ENCODE data around the gene FAM174B. TPM values are rescaled to one million over a fixed set of nuclear protein-coding genes. Genes with fewer than 3 reads are reported as not detected.

Gene FAM174B
- total and polyA plus RNA-seq, 2 experiments from 2014 or later = 15.0 to 21.8 TPM

GRCh38 chr15:92672102-92672501 is 16.5 kb upstream of the FAM174B start:
- Mint-ChIP-seq H3K27me3 (ENCODE audit: insufficient read depth, low read depth, poor library complexity) (peaks cover 9% of the 10 kb centered on the region), H3K9me3 (no peaks in the 10 kb centered on the region; the same call in 2 of the 3 replicates), H3K36me3 (ENCODE audit: low read depth) (no peaks in the 10 kb centered on the region), H3K4me1 (peaks cover 25% of the 10 kb centered on the region), H3K4me3 (no peak overlapping the region), H3K27ac (no peak overlapping the region)
- no peaks in the 10 kb centered on the region for H3K36me3 ChIP-seq (ENCODE audit: insufficient read depth)
- no peaks in the 10 kb centered on the region for H3K79me2 ChIP-seq (replicated peaks; ENCODE audit: insufficient read depth)
- ATAC-seq (no peak), DNase-seq (ENCODE audit: low spot score) (no peak)
- no peaks in the 10 kb centered on the region for H4K20me1 ChIP-seq (replicated peaks; ENCODE audit: insufficient read depth)
- no peak overlapping the region for H3K27ac ChIP-seq (ENCODE audit: low read depth)
- H3F3A ChIP-seq (replicated peaks; ENCODE audit: low read depth) = no peaks in the 10 kb centered on the region
- no peak overlapping the region for H3K4me2 ChIP-seq
- H3K27me3 ChIP-seq (ENCODE audit: insufficient read depth) = no peaks in the 10 kb centered on the region
- TF ChIP-seq CTCF (conservative IDR thresholded peaks at IDR 0.05; ENCODE audit: low read depth in 2 of 2) = no peak
- TF ChIP-seq ZNF331 (CRISPR knock-in tag; IDR thresholded peaks at IDR 0.05; ENCODE audit: low read depth) = no peak
- no peak for TF ChIP-seq CREB1 (CRISPR knock-in tag; IDR thresholded peaks at IDR 0.05; ENCODE audit: low read depth)
- TF ChIP-seq POLR2AphosphoS5 (IDR thresholded peaks at IDR 0.05; ENCODE audit: low read depth) = no peak
- no peak for TF ChIP-seq ZNF462 (CRISPR knock-in tag; IDR thresholded peaks at IDR 0.05)
- TF ChIP-seq ZNF114 (CRISPR knock-in tag; IDR thresholded peaks at IDR 0.05) = no peak
- TF ChIP-seq ETS1 (IDR thresholded peaks at IDR 0.05) = no peak
- no peak for TF ChIP-seq EZH2 (IDR thresholded peaks at IDR 0.05; ENCODE audit: low read depth, unreplicated experiment)
- TF ChIP-seq EZH2phosphoT487 (IDR thresholded peaks at IDR 0.05; ENCODE audit: unreplicated experiment) = no peak
- no peak for TF ChIP-seq STAT1 (IDR thresholded peaks at IDR 0.05; ENCODE audit: unreplicated experiment)
- no peak for TF ChIP-seq REST (IDR thresholded peaks at IDR 0.05; ENCODE audit: unreplicated experiment)
- no peak for TF ChIP-seq NANOG (IDR thresholded peaks at IDR 0.05; ENCODE audit: borderline replicate concordance)
- no peak for TF ChIP-seq JUNB (IDR thresholded peaks at IDR 0.05; ENCODE audit: unreplicated experiment)
- peaks cover 7% of the 10 kb centered on the region for H3K4me1 ChIP-seq (ENCODE audit: insufficient read depth)
- no peak overlapping the region for H2AFZ ChIP-seq
- H3K9me2 ChIP-seq (ENCODE audit: insufficient read depth) = no peaks in the 10 kb centered on the region
- no peak overlapping the region for H3K4me3 ChIP-seq

Data from GM23338 (cell line).